DND-41 (cell line): ENCODE results near the gene FTO.
A peak's percentile ranks its signal among the peaks of the same experiment; 100 is the strongest.

Experiments used
- ATAC-seq: fragments of 200-7000 bp; cut with Tn5 transposase; 3 replicates; pipeline ENCODE4 v1.9.1; 2021; ENCODE audit warnings: low read depth; ENCODE audit not compliant: insufficient read depth
- DNase-seq: peaks from one replicate; pipeline ENCODE4 v3.0.0-alpha.2; 2020
- H2AFZ ChIP-seq: 2 replicates; pipeline ENCODE4 v1.6.0; 2012; ENCODE audit warnings: low read depth, low read length
- H3K27ac ChIP-seq: 2 replicates; pipeline ENCODE4 v1.5.1; 2012; ENCODE audit warnings: low read length, inconsistent platforms
- H3K27me3 ChIP-seq: fragments of 200-600 bp; sonication (generic); 2 replicates; pipeline ENCODE4 v1.6.0; 2012; ENCODE audit warnings: low read length, mild to moderate bottlenecking, inconsistent platforms; ENCODE audit not compliant: insufficient read depth, poor library complexity
- H3K36me3 ChIP-seq: 2 replicates; pipeline ENCODE4 v1.5.1; 2012; ENCODE audit warnings: low read length, inconsistent platforms; ENCODE audit not compliant: insufficient read depth
- H3K4me1 ChIP-seq: 2 replicates; pipeline ENCODE4 v1.5.1; 2012; ENCODE audit warnings: mild to moderate bottlenecking, low read length; ENCODE audit not compliant: insufficient read depth
- H3K4me2 ChIP-seq: 2 replicates; pipeline ENCODE4 v1.6.0; 2012; ENCODE audit warnings: mild to moderate bottlenecking, moderate library complexity, low read length, inconsistent platforms; ENCODE audit not compliant: insufficient read depth
- H3K4me3 ChIP-seq, 2 experiments: fragments of 200-600 bp in 1 of 2; shearing (Covaris generic) in 1 of 2; 2 replicates each; pipeline ENCODE4 v1.5.1; 2012 to 2016; ENCODE audit warnings: inconsistent platforms in 2 of 2, low read length in 2 of 2, mild to moderate bottlenecking in 2 of 2, low read depth in 1 of 2, moderate library complexity in 1 of 2
- H3K79me2 ChIP-seq: 2 replicates; pipeline ENCODE4 v1.6.0; 2012; ENCODE audit warnings: low read length, inconsistent platforms; ENCODE audit not compliant: insufficient read depth
- H3K9ac ChIP-seq: 2 replicates; pipeline ENCODE4 v1.6.0; 2012; ENCODE audit warnings: low read depth, mild to moderate bottlenecking, inconsistent platforms, low read length, moderate library complexity
- H3K9me3 ChIP-seq: 2 replicates; pipeline ENCODE4 v1.5.1; 2012; ENCODE audit warnings: low read length, moderate library complexity, mild to moderate bottlenecking, inconsistent platforms; ENCODE audit not compliant: insufficient read depth, severe bottlenecking
- H4K20me1 ChIP-seq: 2 replicates; pipeline ENCODE4 v1.6.0; 2012; ENCODE audit warnings: low read length; ENCODE audit not compliant: insufficient read depth
- EZH2 ChIP-seq: IDR thresholded peaks from 3 replicates; pipeline ENCODE4 v1.6.1; 2012; ENCODE audit warnings: borderline replicate concordance, low read depth, mild to moderate bottlenecking, moderate library complexity, low read length, inconsistent platforms; ENCODE audit not compliant: severe bottlenecking
- TF ChIP-seq, protein P1 (sequence below): IDR thresholded peaks from 2 replicates; pipeline ENCODE4 v1.5.1; 2012; ENCODE audit warnings: borderline replicate concordance, low read length, moderate library complexity, mild to moderate bottlenecking; ENCODE audit not compliant: poor library complexity, severe bottlenecking; ENCODE audit errors: extremely low read depth

FTO gene

DNA sequence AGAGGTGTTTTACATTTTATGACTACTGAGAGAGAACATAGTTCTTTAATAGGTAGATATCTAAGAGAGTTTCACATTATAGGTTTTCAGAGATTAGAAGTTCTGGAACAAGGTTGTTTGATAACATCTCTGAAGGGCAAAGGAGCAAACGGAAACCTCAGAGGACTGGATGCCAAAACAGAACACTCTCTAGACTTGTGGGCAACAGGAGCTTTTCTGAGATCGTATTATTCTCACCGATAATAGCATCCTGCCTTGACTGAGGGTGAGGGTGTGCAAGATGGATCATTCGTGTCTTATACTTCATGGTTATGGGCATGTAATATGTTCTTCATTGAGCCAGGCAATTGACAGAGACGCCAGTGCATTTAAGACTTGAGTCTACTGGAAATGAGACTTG is 347.9 kb downstream of the FTO start:
- TF ChIP-seq, protein P1, sequence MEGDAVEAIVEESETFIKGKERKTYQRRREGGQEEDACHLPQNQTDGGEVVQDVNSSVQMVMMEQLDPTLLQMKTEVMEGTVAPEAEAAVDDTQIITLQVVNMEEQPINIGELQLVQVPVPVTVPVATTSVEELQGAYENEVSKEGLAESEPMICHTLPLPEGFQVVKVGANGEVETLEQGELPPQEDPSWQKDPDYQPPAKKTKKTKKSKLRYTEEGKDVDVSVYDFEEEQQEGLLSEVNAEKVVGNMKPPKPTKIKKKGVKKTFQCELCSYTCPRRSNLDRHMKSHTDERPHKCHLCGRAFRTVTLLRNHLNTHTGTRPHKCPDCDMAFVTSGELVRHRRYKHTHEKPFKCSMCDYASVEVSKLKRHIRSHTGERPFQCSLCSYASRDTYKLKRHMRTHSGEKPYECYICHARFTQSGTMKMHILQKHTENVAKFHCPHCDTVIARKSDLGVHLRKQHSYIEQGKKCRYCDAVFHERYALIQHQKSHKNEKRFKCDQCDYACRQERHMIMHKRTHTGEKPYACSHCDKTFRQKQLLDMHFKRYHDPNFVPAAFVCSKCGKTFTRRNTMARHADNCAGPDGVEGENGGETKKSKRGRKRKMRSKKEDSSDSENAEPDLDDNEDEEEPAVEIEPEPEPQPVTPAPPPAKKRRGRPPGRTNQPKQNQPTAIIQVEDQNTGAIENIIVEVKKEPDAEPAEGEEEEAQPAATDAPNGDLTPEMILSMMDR, result no peak
- TF ChIP-seq EZH2, result no peak
- Histone ChIP-seq H3K4me3 (peak overlapping the region in 1 of 2 experiments; percentile 5; a peak in 1 of 4 replicates), H3K9ac (peak overlapping the region; percentile 70), H3K79me2 (no peaks in the 10 kb centered on the region), H3K4me2 (peak overlapping the region; percentile 48), H3K9me3 (no peaks in the 10 kb centered on the region), H4K20me1 (no peaks in the 10 kb centered on the region), H3K27ac (peak overlapping the region; percentile 100), H2AFZ (no peak overlapping the region), H3K4me1 (peaks cover 88% of the 10 kb centered on the region), H3K36me3 (no peaks in the 10 kb centered on the region), H3K27me3 (no peaks in the 10 kb centered on the region)
- peak; percentile 74 for ATAC-seq
- peak; percentile 73 for DNase-seq

DNA sequence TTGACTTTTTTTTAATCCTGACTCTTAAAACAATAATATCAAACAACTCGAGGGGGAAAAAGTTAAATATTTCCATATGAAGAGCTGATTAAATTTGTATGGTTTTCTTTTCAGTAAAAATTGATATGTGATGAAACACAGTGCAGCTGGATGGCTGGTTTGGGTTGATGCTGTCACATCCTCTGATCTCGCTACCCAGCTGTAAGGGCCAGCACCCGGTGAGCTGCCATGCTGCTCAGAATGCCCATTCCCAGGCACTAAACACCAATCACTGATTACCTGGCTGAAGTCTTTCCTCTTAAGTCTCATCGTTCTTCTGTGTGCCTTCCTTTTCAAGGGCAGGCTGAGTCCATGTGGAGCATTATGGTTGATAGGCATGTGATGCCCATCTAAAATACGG is 348.3 kb downstream of the FTO start:
- DNase-seq (peak; percentile 71), ATAC-seq (peak; percentile 48)
- peak overlapping the region; percentile 48 for H3K4me2 ChIP-seq
- no peaks in the 10 kb centered on the region for H3K27me3 ChIP-seq
- peaks cover 93% of the 10 kb centered on the region for H3K4me1 ChIP-seq
- H3K9me3 ChIP-seq, result no peaks in the 10 kb centered on the region
- TF ChIP-seq EZH2, result no peak
- TF ChIP-seq, protein P1, result no peak
- peak overlapping the region; percentile 70 for H3K9ac ChIP-seq
- H3K4me3 ChIP-seq, result peak overlapping the region in 1 of 2 experiments; percentile 5; a peak in 1 of 4 replicates
- H3K36me3 ChIP-seq, result no peaks in the 10 kb centered on the region
- no peaks in the 10 kb centered on the region for H3K79me2 ChIP-seq
- H2AFZ ChIP-seq, result no peak overlapping the region
- H4K20me1 ChIP-seq, result no peaks in the 10 kb centered on the region
- peak overlapping the region; percentile 100 for H3K27ac ChIP-seq

DNA sequence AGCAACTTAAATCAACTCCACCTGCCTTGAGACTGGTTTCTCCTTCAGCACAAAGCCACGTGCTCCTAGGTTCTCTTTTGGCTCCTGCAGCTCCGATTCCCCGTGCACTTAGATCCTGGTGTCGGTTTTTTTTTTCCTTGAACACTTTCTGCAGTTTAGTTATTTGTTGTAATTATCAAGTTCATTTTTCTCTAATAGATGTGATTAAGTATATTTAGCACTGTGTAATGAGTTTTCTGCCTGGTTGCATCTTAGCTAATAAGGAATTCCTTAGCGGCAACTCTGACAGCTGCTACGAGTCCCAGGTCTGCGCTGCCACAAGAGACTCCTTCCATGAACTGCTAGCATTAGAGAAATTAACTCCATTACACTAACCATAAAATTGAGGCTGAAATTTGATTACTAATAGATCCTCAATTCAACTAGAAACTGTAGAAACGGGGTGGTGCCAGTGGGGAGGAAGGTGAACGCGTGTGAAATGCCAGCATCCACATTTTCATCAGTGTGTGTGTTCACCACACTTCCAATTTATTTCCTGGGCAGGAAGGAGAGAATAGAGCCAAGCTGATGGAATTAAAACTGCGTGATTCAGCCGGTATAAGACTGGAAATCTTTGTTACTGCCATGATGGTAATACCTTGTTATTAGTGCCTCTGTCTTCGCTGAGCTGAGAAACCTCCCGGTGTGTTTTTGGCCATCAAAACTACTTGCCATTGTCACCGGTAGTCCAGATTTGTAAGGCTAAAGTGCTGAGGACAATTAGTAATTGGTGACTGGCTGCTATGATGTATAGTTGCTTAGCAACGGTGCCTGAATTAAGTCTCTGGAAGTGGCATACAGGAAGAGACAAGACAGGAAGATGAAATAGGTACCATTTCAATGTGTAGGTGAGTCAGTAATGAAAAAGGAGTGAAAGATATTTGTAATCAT is 350.2 kb downstream of the FTO start:
- H3K36me3 ChIP-seq, result no peaks in the 10 kb centered on the region
- H3K4me3 ChIP-seq, result no peak overlapping the region
- TF ChIP-seq EZH2, result no peak
- TF ChIP-seq, protein P1, result no peak
- ATAC-seq, result no peak
- H3K9ac ChIP-seq, result peak overlapping the region; percentile 70
- H3K4me1 ChIP-seq, result peaks cover 90% of the 10 kb centered on the region
- no peaks in the 10 kb centered on the region for H3K27me3 ChIP-seq
- H3K9me3 ChIP-seq, result no peaks in the 10 kb centered on the region
- no peaks in the 10 kb centered on the region for H4K20me1 ChIP-seq
- no peak overlapping the region for H3K4me2 ChIP-seq
- no peaks in the 10 kb centered on the region for H3K79me2 ChIP-seq
- H2AFZ ChIP-seq, result peak overlapping the region; percentile 11; the same call in 1 of the 2 replicates
- peak overlapping the region; percentile 100 for H3K27ac ChIP-seq
- no peak for DNase-seq
